Measurements from ENCODE around the gene MKI67. TPM values are rescaled to one million over a fixed set of nuclear protein-coding genes. Genes with fewer than 3 reads are reported as not detected.

The MKI67 gene
- total and polyA plus RNA-seq, 9 of the 15 experiments (the other 6 are each of a cell fraction or from before 2014, with no cell fraction given), result 11.8 to 86.5 (median 36.0) TPM

- Histone ChIP-seq H3K27me3 (ENCODE audit: control insufficient read depth in 2 of 2, insufficient read depth in 2 of 2, low read length in 2 of 2) (no peaks in the 10 kb centered on the region), H3K4me2 (ENCODE audit: insufficient read depth, low read length) (no peak overlapping the region), H3K27ac (ENCODE audit: extremely low read depth, low read depth, low read length) (no peak overlapping the region), H3K9ac (ENCODE audit: insufficient read depth in 1 of 2, low read depth in 2 of 2, low read length in 2 of 2) (no peak overlapping the region), H3K9me3 (replicated peaks; ENCODE audit: control insufficient read depth, insufficient read depth, low read depth, low read length) (no peaks in the 10 kb centered on the region), H3K4me1 (replicated peaks in 1 of 2; ENCODE audit: control insufficient read depth in 2 of 2, insufficient read depth in 2 of 2, low read length in 2 of 2) (no peaks in the 10 kb centered on the region), H3K9me1 (ENCODE audit: control insufficient read depth, insufficient read depth, low read length) (no peaks in the 10 kb centered on the region), H4K20me1 (replicated peaks; ENCODE audit: control insufficient read depth, insufficient read depth, low read length) (0 out of 2 replicates have a peak, but pooled peaks cover 4% of the 10 kb centered on the region), H3K36me3 (ENCODE audit: control insufficient read depth, insufficient read depth, low read length) (peaks cover 67% of the 10 kb centered on the region; the same call in 2 of the 3 replicates), H3K4me3 (no peak overlapping the region), H2AFZ (ENCODE audit: low read depth, low read length) (no peak overlapping the region), H3K79me2 (ENCODE audit: control insufficient read depth, insufficient read depth, low read length) (no peaks in the 10 kb centered on the region)
- TF ChIP-seq ZBTB40 (IDR thresholded peaks at IDR 0.05), result 0 out of 2 replicates have a peak, but pooled peaks have one; percentile 30
- TF ChIP-seq ZBTB40 (CRISPR knock-in tag; IDR thresholded peaks at IDR 0.05), result no peak
- TF ChIP-seq RBM14 (IDR thresholded peaks at IDR 0.05; ENCODE audit: borderline replicate concordance, insufficient read depth, low read depth, low read length), result no peak
- POLR2A ChIA-PET, result no interaction called here
- in situ Hi-C loops (cut with MboI) (no loop called here), intact Hi-C loops (cut with micrococcal nuclease) (no loop called here)
- ATAC-seq (no peak), FAIRE-seq (no peak), DNase-seq (ENCODE audit: extremely low read depth in 1 of 4, low spot score in 3 of 4) (no peak)
- CTCF ChIA-PET (ENCODE audit: low intra/inter-chr PET ratio), result no interaction called here
- WGBS (ENCODE audit: insufficient coverage, low coverage, missing lambda C conversion rate), result 93% methylated on average over 9 of the region's 10 CpGs
- no TSS peak for BruUV-seq (replicated peaks)
Observed at GRCh38 chr10:128098631-128099030, 27.6 kb downstream of the MKI67 start.

Data from K562 (cell line).